Mammary epithelial cell (primary cell): Measurements from ENCODE around the gene RELA.

Experiments used
- CTCF ChIP-seq, 2 donors: IDR thresholded peaks in 1 of 2; conservative IDR thresholded peaks in 1 of 2; 2 replicates each; pipeline ENCODE4 v1.5.1; 2011 to 2012; ENCODE audit warnings: inconsistent platforms in 2 of 2, low read length in 2 of 2, mild to moderate bottlenecking in 2 of 2, control low read depth in 1 of 2, low read depth in 1 of 2; ENCODE audit not compliant: insufficient read depth in 1 of 2; ENCODE audit errors: extremely low read depth in 1 of 2
- EZH2 ChIP-seq: IDR thresholded peaks from 2 replicates; pipeline ENCODE4 v1.6.1; 2012; ENCODE audit warnings: low read length, inconsistent platforms, borderline replicate concordance

GRCh38 chr11:65646288-65646957 lies 16.3 kb downstream of the RELA start:
- no peak for TF ChIP-seq CTCF (conservative IDR thresholded peaks at IDR 0.05 in 1 of 2, IDR thresholded peaks at IDR 0.05 in 1 of 2; ENCODE audit: extremely low read depth in 1 of 2, insufficient read depth in 1 of 2, low read depth in 1 of 2, low read length in 2 of 2)
- TF ChIP-seq EZH2: no peak
